ENCODE data around the gene HBA2.
"Not testable (repeated sequence)": the region's sequence is repeated elsewhere in the genome, so short reads cannot be mapped to it uniquely, and the experiment has no call there.

The HBA2 gene

DNA sequence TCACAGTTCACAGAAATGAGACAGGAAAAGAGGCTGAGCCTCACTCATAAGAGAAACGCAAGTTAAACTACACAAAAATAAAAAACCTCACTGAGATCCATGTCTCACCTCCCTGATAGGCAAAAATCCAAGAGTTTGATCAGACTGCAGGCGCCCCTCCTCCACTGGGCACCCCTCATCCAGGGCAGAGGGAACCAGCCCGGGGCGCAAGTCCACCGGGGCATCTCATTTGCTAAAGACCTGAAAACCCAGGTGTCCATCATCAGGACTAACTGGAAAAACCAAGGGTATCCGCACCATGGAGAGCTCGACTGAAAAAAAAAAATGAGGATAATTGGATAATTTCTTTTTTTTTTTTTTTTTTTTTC, 17.7 kb upstream of the HBA2 start:
- DNase-seq (ENCODE audit: low read depth in 2 of 2): no peak

DNA sequence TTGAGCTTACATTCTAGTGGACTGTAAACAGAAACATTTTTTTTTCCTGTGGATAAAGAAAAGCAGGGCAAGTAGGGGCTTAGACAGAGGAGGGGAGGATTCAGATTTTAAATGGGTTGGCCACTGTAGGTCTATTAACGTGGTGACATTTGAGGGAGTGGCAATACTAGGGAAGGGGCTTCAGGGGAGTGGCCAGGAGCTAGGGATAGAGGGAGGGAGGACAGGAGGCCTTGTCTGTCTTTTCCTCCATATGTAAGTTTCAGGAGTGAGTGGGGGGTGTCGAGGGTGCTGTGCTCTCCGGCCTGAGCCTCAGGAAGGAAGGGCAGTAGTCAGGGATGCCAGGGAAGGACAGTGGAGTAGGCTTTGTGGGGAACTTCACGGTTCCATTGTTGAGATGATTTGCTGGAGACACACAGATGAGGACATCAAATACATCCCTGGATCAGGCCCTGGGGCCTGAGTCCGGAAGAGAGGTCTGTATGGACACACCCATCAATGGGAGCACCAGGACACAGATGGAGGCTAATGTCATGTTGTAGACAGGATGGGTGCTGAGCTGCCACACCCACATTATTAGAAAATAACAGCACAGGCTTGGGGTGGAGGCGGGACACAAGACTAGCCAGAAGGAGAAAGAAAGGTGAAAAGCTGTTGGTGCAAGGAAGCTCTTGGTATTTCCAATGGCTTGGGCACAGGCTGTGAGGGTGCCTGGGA, 13.4 kb upstream of the HBA2 start:
- no peak for DNase-seq (ENCODE audit: low read depth in 2 of 2)

DNA sequence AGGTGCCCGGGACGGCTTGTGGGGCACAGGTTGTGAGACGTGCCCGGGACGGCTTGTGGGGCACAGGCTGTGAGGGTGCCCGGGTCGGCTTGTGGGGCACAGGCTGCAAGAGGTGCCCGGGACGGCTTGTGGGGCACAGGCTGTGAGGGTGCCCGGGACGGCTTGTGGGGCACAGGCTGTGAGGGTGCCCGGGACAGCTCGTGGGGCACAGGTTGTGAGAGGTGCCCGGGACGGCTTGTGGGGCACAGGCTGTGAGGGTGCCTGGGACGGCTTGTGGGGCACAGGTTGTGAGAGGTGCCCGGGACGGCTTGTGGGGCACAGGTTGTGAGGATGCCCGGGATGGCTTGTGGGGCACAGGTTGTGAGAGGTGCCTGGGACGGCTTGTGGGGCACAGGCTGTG, 12.4 kb upstream of the HBA2 start:
- not testable (repeated sequence) for DNase-seq (ENCODE audit: low read depth in 2 of 2)

DNA sequence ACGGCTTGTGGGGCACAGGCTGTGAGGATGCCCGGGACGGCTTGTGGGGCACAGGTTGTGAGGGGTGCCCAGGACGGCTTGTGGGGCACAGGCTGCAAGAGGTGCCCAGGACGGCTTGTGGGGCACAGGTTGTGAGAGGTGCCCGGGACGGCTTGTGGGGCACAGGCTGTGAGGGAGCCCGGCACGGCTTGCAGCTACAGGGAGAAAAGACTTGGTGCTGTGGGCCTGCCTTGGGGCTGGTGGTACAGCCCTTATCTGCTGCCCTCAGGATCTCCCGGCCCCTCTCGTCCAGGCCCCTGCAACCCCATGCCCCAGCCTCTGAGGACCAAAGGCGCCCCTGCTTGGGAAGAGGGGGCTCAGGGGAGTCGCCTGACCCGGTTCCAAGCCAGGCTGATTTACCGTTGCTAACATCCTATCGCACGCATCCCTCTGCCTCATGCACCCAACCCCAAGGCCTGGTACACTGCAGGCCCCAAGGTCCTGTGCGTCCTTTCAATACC, 11.9 kb upstream of the HBA2 start:
- DNase-seq (ENCODE audit: low read depth in 2 of 2): no peak

DNA sequence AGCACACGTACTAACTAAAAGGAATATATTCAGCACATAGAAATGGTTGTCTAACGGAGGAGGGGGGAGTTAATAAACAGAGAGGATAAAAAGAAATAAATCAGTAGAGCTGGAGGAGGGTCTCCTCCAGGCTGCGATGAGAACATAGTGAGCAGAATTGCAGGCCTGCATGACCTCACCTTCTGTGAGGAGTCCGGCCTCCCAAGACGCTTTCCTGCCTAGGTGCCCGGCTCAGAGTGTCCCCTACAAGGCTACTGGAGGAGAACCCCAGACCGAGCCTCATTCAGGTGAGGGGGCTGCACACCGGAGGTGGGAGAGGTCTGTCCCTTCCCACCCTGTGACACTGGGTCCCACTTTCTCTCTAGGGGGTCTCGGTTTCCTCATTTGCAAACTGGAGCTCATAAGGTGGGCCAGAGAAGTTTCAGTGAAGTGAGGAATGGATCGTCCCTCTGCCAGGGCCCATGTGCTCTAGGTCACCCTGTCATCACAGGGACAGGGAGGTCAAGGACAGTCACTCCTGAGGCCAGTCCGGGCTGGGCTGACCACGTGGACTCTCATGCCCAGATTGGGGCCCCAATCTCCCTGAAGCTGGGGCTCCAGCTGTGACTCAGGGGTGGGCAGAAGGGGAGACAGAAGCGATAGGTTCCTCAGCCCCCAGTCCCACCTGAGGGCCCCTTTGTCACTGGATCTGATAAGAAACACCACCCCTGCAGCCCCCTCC, 10.2 kb upstream of the HBA2 start:
- DNase-seq (ENCODE audit: low read depth in 2 of 2): no peak

DNA sequence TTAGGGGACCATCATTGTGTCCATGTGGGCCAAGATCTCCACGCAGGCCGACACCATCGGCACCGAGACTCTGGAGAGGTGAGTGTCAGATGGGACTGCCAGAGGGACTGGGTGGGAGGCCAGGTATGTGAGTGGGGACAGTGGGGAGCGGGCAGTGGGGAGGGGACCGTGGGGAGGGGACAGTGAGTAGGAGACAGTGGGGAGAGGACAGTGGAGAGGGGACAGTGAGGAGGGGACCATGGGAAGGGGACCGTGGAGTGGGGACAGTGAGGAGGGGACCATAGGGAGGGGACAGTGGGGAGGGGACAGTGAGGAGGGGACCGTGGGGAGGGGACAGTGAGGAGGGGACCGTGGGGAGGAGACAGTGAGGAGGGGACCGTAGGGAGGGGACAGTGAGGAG, 9.5 kb upstream of the HBA2 start:
- DNase-seq (ENCODE audit: low read depth in 2 of 2): not testable (repeated sequence)

DNA sequence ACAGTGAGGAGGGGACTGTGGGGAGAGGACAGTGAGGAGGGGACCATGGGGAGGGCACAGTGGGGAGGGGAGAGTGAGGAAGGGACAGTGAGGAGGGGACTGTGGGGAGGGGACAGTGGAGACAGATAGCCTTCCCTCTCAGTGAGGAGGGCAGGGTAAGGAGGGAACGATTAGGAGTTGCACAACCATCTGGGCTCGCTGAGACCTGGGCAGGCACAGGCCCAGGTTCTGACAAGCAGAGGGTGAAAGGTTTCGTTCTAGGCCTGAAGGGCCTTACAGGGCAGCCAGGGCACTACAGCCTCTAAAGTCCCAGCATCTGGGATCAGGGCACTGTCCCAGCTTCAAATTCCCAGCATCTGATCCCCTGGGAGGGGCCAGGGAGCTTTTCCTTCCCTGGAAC, 9.0 kb upstream of the HBA2 start:
- DNase-seq (ENCODE audit: low read depth in 2 of 2): not testable (repeated sequence)

DNA sequence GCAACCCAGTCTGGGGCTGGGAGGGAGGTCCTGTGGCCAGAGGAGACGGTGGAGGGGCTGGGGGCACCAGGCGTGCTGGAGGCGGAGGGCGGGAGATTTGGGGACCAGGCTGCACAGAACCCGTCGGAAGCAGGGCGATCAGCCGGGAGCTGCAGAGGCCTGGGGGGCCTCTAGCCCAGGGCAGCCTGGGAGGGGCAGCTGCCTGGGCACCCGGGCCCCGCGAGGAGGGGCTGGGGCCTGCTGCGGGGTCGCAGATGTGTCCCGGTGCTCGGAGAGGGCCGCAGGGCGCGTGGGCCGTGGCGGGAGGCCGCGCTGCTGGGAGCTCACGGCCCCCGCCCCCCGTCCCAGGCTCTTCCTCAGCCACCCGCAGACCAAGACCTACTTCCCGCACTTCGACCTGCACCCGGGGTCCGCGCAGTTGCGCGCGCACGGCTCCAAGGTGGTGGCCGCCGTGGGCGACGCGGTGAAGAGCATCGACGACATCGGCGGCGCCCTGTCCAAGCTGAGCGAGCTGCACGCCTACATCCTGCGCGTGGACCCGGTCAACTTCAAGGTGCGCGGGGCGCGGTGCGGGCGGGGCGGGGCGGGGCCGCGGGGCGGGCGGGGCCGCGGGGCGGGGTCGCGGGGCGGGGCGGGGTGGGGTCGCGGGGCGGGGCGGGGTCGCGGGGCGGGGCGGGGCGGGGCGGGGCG, 8.4 kb upstream of the HBA2 start:
- not testable (repeated sequence) for DNase-seq (ENCODE audit: low read depth in 2 of 2)

DNA sequence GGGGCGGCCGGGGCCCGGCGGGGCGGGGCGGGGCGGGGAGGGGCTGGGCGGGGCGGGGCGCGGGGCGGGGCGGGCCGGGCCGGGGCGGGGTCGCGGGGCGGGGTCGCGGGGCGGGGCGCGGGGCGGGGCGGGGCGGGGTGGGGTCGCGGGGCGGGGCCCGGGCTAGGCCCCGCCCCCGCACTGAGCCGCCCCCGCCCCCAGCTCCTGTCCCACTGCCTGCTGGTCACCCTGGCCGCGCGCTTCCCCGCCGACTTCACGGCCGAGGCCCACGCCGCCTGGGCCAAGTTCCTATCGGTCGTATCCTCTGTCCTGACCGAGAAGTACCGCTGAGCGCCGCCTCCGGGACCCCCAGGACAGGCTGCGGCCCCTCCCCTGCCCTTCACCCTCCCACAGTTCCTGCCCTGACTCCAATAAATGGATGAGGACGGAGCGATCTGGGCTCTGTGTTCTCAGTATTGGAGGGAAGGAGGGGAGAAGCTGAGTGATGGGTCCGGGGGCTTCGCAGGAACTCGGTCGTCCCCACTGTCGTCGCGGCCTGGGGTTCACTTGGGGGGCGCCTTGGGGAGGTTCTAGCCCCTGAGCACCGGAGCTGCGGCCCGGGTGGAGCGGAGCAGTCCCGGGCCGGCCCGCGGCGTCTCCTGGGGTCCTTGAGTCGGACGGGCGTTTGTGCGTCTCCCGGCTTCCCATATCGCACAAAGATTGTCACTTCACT, 7.7 kb upstream of the HBA2 start:
- no peak for DNase-seq (ENCODE audit: low read depth in 2 of 2)

DNA sequence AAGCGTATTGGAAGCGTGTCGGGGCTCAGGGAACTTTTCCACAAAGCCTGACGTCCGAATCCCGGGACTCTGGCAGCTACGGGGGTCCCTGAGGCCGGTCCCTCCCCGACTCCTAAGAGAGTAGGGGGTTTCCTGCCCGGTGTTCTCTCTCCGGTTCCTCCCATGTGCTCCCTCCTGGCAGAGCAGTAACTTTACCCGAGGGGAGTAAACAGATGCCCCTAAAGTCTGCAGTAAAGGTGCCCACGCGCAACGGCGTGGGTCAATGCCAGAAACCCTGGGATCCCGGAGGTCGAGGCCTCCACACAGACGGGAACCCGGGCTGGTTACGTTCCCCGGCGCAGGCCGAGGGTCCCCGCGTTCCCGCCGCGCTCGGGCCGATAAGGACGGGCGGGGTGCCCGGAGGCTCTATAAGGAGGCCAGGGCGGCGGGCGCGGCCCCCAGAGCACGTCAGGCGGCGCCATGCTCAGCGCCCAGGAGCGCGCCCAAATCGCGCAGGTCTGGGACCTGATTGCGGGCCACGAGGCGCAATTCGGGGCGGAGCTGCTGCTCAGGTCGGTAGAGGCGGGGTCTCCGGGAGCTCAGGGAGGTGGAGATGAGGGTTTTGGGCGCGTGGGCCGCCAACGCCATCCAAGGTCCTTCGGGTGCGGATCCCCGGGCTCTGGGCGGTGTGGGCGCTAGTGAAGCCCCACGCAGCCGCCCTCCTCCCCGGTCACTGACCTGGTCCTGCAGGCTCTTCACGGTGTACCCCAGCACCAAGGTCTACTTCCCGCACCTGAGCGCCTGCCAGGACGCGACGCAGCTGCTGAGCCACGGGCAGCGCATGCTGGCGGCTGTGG, 6.9 kb upstream of the HBA2 start, which contains the start of gene HBM:
TSS of gene HBM (plus strand) at position 440 of the 836 bp plus-strand sequence. CDS start at position 460, 20 bp downstream.
- DNase-seq (ENCODE audit: low read depth in 2 of 2): no peak

DNA sequence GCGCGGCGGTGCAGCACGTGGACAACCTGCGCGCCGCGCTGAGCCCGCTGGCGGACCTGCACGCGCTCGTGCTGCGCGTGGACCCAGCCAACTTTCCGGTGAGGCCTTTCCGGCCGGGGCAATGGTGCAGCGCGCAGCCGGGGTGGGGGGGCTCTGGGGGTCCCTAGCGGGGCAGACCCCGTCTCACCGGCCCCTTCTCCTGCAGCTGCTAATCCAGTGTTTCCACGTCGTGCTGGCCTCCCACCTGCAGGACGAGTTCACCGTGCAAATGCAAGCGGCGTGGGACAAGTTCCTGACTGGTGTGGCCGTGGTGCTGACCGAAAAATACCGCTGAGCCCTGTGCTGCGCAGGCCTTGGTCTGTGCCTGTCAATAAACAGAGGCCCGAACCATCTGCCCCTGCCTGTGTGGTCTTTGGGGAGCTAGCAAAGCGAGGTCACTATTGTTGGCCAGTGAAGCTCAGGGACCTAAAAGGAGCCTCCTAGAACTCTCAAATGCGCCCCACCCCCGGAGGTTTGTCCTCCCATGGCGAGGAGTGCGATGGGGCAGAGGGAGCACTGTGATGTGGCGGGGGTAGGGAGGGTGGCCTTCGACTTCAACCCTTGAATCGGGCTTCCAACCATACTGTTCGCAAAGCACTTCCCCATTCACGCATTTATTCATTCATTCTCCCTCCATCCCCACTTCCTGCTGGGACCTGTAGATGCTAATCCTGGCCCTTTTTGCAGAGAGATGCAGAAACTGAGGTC, 6.1 kb upstream of the HBA2 start:
- no peak for DNase-seq (ENCODE audit: low read depth in 2 of 2)

DNA sequence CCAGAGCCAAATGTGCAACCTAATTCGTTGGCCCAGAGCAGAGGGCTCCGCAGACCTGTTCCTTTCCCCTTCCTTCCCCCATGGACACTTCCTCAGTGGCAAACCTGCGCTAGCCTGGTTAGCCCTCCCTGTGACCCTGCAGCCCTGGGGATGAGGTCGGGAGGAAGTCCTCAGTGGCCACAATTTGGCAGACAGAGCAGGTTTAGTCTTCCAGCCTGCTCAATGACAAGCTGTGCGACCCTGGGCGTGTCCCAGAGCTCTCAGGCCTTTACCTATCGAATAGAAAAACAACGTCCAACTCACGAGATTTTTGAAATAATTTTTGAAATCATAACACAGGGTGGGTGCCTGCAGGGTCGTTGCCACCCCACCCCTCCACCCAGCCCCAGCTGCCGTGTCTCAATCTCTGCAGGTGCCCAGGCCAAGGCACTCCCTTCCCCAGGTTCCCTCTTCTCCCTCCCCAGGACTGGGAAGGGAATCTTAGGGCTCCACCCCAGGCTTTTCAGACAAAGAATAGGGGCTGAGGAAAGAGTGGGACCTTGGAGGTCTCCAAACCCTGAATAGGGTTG, 5.5 kb upstream of the HBA2 start:
- no peak for DNase-seq (ENCODE audit: low read depth in 2 of 2)

DNA sequence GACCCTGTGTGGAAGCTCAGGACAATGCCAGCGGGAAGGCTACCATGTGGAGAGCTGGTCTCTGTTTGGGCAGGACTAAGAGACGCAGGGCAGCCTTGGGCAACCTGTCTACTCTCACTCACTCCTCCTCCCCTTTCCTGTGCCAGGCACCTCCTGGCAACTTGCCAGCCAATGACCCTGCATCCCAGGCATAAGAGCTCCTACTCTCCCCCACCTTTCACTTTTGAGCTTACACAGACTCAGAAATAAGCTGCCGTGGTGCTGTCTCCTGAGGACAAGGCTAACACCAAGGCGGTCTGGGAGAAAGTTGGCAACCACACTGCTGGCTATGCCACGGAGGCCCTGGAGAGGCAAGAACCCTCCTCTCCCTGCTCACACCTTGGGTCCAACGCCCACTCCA, 4.3 kb upstream of the HBA2 start:
- no peak for DNase-seq (ENCODE audit: low read depth in 2 of 2)

DNA sequence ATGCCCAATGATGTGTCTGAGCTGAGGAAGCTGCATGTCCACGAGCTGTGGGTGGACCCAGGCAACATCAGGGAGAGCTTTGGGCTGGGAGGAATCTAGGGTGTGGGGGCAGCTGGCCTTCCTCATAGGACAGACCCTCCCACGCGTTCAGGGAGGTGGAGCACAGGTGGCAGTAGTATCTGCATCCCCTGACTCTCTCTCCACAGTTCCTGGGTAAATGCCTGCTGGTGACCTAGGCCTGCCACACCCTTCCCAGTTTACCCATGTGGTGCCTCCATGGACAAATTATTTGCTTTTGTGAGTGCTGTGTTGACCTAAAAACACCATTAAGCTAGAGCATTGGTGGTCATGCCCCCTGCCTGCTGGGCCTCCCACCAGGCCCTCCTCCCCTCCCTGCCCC, 3.7 kb upstream of the HBA2 start:
- no peak for DNase-seq (ENCODE audit: low read depth in 2 of 2)

DNA sequence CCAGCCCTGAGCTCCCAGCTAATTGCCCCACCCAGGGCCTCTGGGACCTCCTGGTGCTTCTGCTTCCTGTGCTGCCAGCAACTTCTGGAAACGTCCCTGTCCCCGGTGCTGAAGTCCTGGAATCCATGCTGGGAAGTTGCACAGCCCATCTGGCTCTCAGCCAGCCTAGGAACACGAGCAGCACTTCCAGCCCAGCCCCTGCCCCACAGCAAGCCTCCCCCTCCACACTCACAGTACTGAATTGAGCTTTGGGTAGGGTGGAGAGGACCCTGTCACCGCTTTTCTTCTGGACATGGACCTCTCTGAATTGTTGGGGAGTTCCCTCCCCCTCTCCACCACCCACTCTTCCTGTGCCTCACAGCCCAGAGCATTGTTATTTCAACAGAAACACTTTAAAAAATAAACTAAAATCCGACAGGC, 2.6 kb upstream of the HBA2 start:
- DNase-seq (ENCODE audit: low read depth in 2 of 2): not testable (repeated sequence)

DNA sequence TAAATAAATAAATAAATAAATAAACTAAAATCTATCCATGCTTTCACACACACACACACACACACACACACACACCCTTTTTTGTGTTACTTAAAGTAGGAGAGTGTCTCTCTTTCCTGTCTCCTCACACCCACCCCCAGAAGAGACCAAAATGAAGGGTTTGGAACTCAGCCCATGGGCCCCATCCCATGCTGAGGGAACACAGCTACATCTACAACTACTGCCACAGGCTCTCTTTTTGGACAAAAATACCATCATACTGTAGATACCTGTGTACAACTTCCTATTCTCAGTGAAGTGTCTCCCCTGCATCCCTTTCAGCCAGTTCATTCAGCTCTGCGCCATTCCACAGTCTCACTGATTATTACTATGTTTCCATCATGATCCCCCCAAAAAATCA, 1.9 kb upstream of the HBA2 start:
- no peak for DNase-seq (ENCODE audit: low read depth in 2 of 2)

DNA sequence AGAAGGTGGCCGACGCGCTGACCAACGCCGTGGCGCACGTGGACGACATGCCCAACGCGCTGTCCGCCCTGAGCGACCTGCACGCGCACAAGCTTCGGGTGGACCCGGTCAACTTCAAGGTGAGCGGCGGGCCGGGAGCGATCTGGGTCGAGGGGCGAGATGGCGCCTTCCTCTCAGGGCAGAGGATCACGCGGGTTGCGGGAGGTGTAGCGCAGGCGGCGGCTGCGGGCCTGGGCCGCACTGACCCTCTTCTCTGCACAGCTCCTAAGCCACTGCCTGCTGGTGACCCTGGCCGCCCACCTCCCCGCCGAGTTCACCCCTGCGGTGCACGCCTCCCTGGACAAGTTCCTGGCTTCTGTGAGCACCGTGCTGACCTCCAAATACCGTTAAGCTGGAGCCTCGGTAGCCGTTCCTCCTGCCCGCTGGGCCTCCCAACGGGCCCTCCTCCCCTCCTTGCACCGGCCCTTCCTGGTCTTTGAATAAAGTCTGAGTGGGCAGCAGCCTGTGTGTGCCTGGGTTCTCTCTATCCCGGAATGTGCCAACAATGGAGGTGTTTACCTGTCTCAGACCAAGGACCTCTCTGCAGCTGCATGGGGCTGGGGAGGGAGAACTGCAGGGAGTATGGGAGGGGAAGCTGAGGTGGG, 657 bp downstream of the HBA2 start:
- not testable (repeated sequence) for DNase-seq (ENCODE audit: low read depth in 2 of 2)

DNA sequence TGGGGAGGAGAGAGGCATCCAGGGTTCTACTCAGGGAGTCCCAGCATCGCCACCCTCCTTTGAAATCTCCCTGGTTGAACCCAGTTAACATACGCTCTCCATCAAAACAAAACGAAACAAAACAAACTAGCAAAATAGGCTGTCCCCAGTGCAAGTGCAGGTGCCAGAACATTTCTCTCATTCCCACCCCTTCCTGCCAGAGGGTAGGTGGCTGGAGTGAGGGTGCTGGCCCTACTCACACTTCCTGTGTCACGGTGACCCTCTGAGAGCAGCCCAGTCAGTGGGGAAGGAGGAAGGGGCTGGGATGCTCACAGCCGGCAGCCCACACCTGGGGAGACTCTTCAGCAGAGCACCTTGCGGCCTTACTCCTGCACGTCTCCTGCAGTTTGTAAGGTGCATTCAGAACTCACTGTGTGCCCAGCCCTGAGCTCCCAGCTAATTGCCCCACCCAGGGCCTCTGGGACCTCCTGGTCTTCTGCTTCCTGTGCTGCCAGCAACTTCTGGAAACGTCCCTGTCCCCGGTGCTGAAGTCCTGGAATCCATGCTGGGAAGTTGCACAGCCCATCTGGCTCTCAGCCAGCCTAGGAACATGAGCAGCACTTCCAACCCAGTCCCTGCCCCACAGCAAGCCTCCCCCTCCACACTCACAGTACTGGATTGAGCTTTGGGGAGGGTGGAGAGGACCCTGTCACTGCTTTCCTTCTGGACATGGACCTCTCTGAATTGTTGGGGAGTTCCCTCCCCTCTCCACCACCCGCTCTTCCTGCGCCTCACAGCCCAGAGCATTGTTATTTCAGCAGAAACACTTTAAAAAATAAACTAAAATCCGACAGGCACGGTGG, 1.5 kb downstream of the HBA2 start:
- DNase-seq (ENCODE audit: low read depth in 2 of 2): not testable (repeated sequence)

Measured in stimulated activated CD8-positive, alpha-beta memory T cell treated with anti-CD3 and anti-CD28 coated beads, Interleukin-15, amount 100 ng/mL, for 4 hours (primary cell).